ENCODE data around the gene CEP112. TPM values are rescaled to one million over a fixed set of nuclear protein-coding genes. Genes with fewer than 3 reads are reported as not detected.

The CEP112 gene
- total RNA-seq, 1 experiment from 2014 or later: 9.5 TPM

DNA sequence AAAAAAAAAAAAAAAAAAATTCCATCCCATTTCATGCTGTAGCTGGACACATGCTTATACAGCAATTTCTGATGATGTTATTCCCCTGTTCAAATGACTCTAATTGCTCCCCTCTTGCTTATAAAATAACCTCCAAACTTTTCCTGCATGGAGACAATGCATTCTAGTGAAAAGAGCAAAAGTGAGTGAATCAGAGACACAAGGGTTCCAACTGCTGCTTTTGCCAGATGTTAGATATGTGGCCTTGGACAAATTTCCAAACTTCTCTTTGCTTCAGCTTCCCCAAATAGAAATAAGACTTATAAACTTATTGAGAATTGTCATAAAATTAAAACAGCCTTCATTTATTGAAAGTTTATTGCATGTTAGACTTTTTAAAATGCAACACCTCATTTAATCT, 565.5 kb downstream of the CEP112 start:
- ChIA-PET CTCF (no interaction called here), POLR2A (no interaction called here)
- no TSS peak for BruUV-seq (replicated peaks)
- no peak overlapping the region for H3K4me3 ChIP-seq (ENCODE audit: low read depth in 2 of 2, low read length in 2 of 2)
- no peaks in the 10 kb centered on the region for H3K9me3 ChIP-seq (ENCODE audit: control insufficient read depth, insufficient read depth, low read depth, low read length)
- intact Hi-C loops (cut with micrococcal nuclease; ENCODE audit: unreplicated experiment): no loop called here
- in situ Hi-C loops (cut with HindIII; ENCODE audit: low pct_unique_long_range_greater_than_20kb, low sequenced_read_pairs): no loop called here
- ATAC-seq (no peak), DNase-seq (ENCODE audit: low read depth, low spot score) (no peak)
- H3K36me3 ChIP-seq (ENCODE audit: control insufficient read depth, insufficient read depth, low read length): no peaks in the 10 kb centered on the region
- no peaks in the 10 kb centered on the region for H3K27me3 ChIP-seq (ENCODE audit: control insufficient read depth, insufficient read depth, low read length)
- H3K27ac ChIP-seq (ENCODE audit: low read length): no peak overlapping the region
- peaks cover 12% of the 10 kb centered on the region for H3K4me1 ChIP-seq (ENCODE audit: control insufficient read depth, insufficient read depth, low read length)
- TF ChIP-seq POLR2AphosphoS5 (IDR thresholded peaks at IDR 0.05; ENCODE audit: low read depth, low read length) (no peak), SIN3A (IDR thresholded peaks at IDR 0.05; ENCODE audit: borderline replicate concordance, insufficient read depth, low read depth, low read length) (no peak), TCF7L2 (IDR thresholded peaks at IDR 0.05; ENCODE audit: low read depth, low read length) (no peak)
- TF ChIP-seq, protein P1, sequence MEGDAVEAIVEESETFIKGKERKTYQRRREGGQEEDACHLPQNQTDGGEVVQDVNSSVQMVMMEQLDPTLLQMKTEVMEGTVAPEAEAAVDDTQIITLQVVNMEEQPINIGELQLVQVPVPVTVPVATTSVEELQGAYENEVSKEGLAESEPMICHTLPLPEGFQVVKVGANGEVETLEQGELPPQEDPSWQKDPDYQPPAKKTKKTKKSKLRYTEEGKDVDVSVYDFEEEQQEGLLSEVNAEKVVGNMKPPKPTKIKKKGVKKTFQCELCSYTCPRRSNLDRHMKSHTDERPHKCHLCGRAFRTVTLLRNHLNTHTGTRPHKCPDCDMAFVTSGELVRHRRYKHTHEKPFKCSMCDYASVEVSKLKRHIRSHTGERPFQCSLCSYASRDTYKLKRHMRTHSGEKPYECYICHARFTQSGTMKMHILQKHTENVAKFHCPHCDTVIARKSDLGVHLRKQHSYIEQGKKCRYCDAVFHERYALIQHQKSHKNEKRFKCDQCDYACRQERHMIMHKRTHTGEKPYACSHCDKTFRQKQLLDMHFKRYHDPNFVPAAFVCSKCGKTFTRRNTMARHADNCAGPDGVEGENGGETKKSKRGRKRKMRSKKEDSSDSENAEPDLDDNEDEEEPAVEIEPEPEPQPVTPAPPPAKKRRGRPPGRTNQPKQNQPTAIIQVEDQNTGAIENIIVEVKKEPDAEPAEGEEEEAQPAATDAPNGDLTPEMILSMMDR (IDR thresholded peaks at IDR 0.05): no peak
- TF ChIP-seq, protein P2, sequence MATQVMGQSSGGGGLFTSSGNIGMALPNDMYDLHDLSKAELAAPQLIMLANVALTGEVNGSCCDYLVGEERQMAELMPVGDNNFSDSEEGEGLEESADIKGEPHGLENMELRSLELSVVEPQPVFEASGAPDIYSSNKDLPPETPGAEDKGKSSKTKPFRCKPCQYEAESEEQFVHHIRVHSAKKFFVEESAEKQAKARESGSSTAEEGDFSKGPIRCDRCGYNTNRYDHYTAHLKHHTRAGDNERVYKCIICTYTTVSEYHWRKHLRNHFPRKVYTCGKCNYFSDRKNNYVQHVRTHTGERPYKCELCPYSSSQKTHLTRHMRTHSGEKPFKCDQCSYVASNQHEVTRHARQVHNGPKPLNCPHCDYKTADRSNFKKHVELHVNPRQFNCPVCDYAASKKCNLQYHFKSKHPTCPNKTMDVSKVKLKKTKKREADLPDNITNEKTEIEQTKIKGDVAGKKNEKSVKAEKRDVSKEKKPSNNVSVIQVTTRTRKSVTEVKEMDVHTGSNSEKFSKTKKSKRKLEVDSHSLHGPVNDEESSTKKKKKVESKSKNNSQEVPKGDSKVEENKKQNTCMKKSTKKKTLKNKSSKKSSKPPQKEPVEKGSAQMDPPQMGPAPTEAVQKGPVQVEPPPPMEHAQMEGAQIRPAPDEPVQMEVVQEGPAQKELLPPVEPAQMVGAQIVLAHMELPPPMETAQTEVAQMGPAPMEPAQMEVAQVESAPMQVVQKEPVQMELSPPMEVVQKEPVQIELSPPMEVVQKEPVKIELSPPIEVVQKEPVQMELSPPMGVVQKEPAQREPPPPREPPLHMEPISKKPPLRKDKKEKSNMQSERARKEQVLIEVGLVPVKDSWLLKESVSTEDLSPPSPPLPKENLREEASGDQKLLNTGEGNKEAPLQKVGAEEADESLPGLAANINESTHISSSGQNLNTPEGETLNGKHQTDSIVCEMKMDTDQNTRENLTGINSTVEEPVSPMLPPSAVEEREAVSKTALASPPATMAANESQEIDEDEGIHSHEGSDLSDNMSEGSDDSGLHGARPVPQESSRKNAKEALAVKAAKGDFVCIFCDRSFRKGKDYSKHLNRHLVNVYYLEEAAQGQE (IDR thresholded peaks at IDR 0.05; ENCODE audit: insufficient read depth in 1 of 2, low read depth in 2 of 2, low read length in 1 of 2): no peak

DNA sequence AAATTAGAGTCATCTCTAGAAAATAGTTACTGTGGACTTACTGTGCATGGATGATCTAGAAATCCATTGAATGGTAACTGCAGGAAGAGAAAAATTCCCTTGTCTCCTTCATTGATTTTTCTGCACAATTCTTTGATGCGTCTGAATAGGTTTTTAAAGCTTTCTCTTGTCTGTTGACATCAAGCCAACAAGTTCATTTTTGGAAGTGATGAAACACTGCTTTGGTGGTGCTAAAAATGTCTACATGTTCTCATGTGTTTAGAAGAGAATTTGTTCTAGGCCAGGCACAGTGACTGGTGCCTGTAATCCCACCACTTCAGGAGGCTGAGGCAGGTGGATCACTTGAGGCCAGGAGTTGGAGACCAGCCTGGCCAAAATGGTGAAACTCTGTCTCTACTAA, 573.4 kb downstream of the CEP112 start:
- no TSS peak for BruUV-seq (replicated peaks)
- ChIA-PET CTCF (no interaction called here), POLR2A (no interaction called here)
- in situ Hi-C loops (cut with HindIII; ENCODE audit: low pct_unique_long_range_greater_than_20kb, low sequenced_read_pairs): no loop called here
- TF ChIP-seq, protein P1 (IDR thresholded peaks at IDR 0.05): no peak
- TF ChIP-seq, protein P2 (IDR thresholded peaks at IDR 0.05; ENCODE audit: insufficient read depth in 1 of 2, low read depth in 2 of 2, low read length in 1 of 2): no peak
- TF ChIP-seq POLR2AphosphoS5 (IDR thresholded peaks at IDR 0.05; ENCODE audit: low read depth, low read length): no peak
- TF ChIP-seq TCF7L2 (IDR thresholded peaks at IDR 0.05; ENCODE audit: low read depth, low read length): no peak
- TF ChIP-seq SIN3A (IDR thresholded peaks at IDR 0.05; ENCODE audit: borderline replicate concordance, insufficient read depth, low read depth, low read length): no peak
- no peak for ATAC-seq
- Histone ChIP-seq H3K27ac (ENCODE audit: low read length) (no peak overlapping the region), H3K36me3 (ENCODE audit: control insufficient read depth, insufficient read depth, low read length) (no peaks in the 10 kb centered on the region), H3K27me3 (ENCODE audit: control insufficient read depth, insufficient read depth, low read length) (no peaks in the 10 kb centered on the region), H3K9me3 (ENCODE audit: control insufficient read depth, insufficient read depth, low read depth, low read length) (no peaks in the 10 kb centered on the region), H3K4me1 (ENCODE audit: control insufficient read depth, insufficient read depth, low read length) (no peaks in the 10 kb centered on the region), H3K4me3 (ENCODE audit: low read depth in 2 of 2, low read length in 2 of 2) (no peak overlapping the region)
- DNase-seq (ENCODE audit: low read depth, low spot score): no peak
- intact Hi-C loops (cut with micrococcal nuclease; ENCODE audit: unreplicated experiment): no loop called here
